Measurements from ENCODE around the gene NINJ2.

DNA sequence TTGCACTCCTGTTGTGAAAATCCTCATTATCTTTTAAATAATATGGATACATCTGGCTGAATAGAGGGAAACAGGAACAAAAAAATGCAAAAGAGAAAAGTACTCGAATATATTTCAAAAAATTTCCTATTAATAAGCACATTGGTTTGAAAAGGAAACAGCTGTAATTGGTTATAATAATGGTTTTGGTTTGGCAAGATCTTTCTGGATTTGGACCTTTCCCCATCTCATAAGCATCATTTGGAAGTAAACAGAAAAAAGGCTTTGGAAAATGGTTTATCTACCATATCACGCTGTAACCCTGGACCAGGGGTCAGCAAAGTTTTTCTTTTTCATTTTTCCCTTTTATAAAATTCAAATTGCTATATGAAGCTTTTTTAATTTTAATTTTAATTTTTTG lies 2.8 kb upstream of the NINJ2 start:
- TF ChIP-seq CTCF (IDR thresholded peaks at IDR 0.05) (no peak), POLR2A (IDR thresholded peaks at IDR 0.05) (no peak), POLR2AphosphoS5 (IDR thresholded peaks at IDR 0.05) (no peak)

Measured in sigmoid colon (tissue), 4 donors.